ENCODE measurements around the gene GPX5.
"Not testable (repeated sequence)": the region's sequence is repeated elsewhere in the genome, so short reads cannot be mapped to it uniquely, and the experiment has no call there.

GPX5 gene, protein sequence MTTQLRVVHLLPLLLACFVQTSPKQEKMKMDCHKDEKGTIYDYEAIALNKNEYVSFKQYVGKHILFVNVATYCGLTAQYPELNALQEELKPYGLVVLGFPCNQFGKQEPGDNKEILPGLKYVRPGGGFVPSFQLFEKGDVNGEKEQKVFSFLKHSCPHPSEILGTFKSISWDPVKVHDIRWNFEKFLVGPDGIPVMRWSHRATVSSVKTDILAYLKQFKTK

DNA sequence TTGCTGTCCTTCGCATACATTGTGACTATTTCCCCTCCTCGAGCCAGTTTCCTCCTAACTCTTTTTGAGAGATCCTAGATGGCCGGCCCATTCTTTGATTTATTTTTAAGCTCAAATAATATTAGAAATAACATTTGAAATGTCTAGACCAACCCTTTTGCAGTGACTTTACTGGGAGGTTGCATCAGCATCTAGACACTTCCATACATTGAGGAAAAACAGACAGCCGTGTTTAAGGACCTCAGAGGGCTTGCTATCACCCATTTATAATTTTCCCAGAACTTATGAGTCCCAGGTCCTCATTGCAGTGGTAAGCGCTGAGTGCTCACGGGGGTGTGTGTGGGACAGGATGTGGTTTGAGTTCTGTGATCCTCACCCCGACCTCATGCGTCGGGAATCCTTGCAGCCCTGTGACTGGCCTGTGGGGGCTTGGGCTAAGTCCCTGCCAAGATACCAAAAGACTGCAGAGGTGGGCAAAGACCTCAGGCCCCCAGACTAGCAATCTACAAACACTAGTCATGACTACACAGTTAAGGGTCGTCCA, at the start of gene GPX5:
GPX5 (plus strand) TSS at position 386 of the 544 bp plus-strand sequence; CDS start at position 519, 133 bp downstream.
- no peak for DNase-seq

DNA sequence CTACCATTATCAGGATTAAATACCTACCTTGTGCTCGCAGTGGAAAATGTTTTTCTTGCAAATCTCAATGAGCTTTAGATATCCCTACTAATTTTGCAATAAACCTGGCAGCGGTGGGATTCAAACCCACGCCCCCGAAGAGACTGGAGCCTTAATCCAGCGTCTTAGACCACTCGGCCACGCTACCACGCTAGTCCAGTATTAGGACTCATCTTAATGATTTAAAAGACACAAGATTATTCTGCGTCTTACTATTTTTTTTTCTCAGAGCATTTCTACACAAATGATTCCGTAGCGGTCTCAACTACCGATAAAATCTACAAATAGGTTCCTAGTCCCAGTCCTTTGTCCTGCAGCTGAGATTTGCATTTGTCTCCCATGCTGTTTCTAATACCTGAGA, 47.2 kb upstream of the GPX5 start:
- no peak for DNase-seq

DNA sequence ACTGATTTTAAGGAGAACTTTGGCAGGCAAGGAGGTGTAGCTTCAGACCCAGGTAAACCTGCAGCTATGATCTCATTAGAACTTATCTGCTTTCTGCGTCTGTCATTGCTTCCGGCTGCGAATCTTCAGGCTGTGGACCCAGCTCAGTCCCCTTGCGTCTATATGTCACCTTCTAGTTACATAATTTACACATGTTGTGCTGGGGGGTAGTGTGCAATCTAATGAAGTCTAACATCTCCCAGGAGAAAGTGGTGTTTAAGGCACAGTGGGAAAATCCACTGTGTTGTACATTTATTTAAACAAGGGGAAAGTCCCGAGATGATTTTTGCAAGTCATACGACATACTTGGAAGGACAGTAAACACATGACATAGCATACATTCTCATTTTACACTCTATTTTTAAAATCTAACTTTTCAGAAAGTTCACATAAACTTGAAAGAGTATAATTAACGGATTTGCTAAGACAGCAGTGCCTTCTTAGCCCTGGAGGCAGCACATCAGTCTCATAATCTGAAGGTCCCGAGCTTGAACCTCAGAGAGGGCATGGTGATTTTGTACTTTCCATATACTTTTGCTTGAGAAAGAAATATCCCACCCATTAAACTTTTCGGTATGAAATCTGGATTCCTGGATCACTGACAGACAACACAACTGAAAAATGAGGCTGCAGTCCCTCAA, 45.3 kb upstream of the GPX5 start:
- no peak for DNase-seq

DNA sequence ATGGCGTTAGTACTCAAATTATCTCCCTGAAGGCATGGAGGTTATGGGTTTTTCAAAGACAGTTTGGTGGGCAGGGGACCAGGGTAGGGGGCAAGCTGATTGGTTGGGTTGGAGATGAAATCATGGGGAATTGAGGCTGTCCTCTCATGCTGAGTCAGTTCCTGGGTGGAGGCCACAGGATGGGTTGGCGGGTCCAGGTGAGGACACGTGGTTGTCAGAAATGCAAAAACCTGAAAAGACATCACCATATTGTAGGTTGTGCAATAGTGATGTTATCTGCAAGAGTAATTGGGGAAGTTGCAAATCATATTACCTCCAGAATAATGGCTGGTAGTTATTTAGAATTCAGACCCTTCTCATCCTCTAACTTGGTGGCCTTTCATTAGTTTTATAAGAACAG, 40.2 kb upstream of the GPX5 start:
- DNase-seq: no peak

DNA sequence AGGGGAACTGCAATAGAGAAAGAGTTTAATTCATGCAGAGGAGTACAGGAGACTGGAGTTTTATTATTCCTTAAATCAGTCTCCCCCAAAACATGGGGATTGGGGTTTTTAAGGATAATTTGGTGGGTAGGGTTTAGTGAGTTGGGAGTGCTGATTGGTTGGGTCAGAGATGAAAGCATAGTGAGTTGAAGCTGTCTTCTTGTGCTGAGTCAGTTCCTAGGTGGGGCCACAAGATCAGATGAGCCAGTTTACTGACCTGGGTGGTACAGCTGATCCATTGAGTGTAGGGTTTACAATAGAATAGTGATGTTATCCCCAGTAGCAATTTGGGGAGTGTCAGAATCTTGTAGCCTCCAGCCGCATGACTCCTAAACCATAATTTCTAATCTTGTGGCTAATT, 39.1 kb upstream of the GPX5 start:
- no peak for DNase-seq

DNA sequence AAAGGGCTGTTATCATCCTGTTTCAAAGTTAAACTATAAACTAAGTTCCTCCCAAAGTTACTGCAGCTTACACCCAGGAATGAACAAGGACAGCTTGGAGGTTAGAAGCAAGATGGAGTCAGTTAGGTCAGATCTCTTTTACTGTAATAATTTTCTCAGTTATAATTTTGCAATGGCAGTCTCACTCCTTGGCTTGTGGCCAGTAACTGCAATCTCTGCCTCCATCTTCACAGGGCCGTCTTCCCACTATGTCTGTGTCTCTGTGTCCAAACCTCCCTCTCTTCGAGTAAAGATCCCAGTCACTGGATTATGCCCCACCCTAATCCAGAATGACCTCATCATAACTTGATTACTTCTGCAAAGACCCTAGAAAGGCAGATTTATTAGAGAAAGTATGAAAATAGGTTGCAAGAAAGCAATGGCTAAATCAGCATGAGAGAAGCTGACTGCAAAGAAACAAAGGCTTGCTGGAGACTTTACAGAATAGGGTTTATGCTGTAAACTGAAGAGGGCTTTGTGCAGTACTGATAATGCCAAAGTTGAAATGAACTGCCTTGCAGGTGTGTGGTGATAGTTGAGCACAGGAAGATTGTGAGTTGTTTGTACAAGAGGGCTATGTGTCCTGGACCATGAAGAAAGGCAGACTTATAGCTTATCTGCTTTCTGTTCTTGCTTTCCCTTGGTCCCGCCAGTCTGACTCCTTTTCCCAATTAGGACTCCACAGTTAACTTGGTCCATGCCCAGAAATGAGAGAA, 38.5 kb upstream of the GPX5 start:
- DNase-seq: no peak

DNA sequence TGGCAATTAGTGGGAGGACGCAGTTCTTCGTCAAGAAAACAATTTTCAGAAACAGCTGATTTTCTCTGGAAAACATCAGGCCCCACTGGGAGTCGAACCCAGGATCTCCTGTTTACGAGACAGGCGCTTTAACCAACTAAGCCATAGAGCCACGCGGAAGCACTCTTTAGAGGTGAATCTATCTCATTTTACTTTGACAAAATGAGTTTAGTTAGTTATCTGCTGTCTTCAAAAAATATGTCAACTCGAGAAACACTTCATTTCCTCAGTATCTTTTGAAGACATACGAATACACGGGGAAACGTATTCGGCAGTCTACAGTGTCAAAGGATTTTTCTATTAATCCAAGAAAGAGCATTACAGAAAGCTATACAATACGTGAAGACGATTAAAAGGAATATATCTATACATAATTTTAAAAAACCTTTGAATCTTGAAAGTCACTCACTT, 36.7 kb upstream of the GPX5 start:
- no peak for DNase-seq

DNA sequence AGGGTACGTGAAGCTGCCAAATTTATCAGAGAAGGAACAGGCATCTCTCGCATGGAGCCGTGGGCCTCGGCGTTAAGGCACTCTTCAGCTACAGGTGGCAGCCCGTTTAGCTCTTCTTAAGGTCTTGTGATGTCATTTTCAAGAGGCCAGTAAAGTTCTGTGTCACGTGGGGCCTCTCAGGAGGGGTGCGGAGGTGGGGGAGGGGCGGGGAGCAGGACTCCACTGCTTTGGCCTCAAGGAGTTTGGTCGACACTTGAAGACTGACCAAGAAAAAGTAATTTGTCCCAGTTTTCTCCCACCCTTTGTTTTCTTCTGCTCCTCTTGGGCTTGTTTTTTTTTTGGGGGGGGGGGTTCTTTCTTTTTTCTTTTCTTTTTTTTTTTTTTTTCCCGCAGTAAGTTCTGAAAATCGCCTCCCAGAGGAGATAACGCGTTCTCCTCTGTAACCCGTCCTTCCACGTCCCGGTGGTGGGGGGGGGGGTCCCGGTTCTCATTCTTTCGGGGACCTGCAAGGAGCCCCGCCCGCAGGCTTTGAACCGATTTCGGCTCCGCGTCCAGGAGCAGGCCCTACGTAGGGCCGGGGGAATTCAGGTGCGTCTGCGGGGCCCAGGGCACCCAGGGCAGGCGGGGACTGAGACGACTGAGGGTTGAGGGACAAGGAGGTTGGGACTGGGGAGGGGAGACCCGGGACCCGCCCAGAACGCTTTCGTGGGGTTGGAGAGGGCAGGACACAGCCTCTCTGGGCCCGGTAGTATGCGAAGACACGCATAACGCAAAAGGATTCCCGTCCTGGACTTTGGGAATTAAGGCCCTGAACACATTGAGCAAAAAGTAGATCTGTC, 36.1 kb upstream of the GPX5 start:
- peak; percentile 67 for DNase-seq

DNA sequence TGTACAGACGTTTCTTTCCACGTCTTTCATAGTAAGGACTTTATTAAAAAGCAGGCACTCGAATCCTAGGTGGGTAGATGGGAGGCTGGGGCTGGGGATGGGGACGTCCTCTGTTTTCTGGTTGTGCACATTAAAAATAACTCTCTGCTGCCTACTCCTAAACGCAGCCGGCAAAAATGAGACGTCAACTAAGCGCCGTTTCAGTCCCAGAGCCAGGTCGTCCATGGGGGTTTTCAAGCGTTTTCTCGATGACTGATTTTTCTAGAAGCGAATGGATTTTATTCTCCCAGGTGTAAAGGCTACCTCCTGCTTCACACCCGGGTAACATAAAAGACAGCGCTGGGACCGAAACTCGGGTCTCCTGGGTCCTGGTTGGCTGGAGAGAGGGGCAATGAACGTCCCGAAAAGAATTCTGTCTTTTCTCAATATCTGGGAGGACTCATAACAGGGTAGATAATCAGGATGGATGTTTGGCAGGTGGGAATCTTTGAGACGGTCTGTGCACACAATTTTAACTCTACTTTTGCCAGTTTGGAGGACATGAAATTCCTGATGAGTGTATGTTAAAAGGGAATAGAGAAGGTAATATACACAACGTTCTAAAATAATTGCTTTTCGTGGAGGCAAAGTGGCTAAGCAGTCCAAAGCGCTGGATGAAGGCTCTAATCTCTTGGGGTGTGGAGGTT, 35.3 kb upstream of the GPX5 start:
- peak; percentile 61 for DNase-seq

DNA sequence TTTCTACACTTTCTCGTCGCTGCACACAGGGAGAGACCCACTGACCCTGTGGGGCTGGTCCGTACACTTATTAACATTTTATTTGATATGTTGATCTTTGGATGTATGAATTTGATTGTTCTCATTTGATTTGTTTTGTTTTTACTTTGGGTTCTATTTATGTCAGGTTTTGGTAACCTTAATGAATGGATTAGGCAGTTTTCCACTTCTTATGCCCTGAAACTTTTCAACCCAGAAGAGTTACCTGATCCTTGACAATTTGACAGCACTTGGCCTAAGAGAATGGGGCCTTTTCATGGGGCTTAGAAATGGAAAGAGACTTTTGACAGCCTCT, 33.7 kb upstream of the GPX5 start:
- no peak for DNase-seq

DNA sequence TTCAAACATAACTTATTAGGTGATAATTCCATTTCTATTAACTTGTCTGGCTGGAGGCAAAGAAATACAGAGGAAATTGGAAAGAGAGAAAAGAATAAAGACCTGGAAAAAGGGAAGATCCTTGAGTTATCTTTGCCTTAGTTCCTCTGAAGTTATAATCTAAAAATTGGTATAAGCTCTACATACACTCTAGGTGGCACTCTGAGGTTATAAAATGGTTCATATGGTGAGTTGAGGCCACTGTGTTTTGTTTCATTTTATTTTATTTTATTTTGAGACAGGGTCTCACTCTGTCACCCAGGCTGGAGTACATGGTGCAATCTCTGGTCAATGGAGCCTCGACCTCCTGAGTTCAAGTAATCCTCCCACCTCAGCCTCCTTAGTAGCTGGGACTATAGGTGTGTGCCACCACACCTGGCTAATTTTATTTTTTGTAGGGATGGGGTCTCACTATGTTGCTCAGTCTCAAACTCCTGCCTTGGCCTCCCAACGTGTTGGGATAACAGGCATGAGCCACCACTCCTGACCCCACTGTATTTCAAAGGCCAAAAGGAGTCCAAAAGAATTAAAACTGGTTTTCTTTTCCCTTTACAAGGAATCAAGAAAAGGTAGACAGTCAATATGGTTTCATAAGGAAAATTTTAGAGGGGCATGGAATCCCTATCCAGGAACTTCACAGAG, 29.4 kb upstream of the GPX5 start:
- no peak for DNase-seq

DNA sequence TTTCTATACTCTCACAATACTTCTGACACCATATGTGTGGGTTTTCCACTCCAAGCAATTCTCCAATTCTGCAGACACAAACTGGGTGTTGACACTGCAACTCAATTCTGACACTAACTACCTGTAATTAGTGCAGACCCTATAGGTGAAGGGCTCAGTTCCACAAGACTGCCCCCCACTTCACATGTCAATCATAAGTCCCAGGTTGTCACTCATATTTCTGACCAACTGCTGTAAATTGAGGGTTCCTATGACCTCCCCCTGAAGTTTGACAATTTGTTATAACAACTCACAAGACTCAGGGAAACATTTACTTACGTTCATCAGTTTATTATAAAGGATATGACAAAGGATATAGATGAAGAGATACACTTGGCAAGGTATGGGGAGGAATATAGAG, 28.4 kb upstream of the GPX5 start:
- no peak for DNase-seq

DNA sequence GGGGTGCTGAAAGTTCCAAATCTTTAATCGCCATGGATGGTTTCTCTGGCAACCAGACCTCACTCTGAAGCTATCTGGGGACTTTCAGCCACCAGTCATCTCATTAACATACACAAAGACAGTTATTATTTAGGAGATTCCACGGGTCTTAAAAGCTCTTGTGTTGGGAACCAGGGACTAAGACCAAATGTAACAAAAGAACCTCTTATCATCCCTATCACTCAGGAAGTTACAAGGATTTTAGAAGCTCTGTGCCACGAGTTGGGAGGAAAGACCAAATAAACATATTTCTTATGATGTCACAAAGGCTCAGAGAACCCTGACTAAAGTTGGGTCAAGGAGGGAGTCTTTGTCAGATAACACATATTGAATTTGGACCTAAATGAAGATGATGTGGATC, 27.8 kb upstream of the GPX5 start:
- DNase-seq: no peak

DNA sequence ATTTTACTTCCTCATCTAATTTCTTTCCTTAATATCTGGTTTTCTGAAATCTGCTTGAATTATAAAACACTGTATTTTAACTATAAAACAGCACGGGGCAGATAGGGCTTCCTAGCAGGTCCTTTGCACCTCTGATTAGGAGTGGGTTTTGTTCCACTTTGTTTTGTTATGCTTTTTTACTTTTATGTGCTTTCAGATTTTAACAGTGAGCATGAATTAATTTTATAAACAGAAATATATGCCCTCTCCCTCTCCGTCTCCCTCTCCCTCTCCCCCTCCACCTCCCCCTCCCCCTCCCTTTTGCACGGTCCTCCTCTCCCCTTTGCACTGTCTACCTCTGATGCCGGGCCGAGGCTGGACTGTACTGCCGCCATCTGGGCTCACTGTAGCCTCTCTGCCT, 24.4 kb upstream of the GPX5 start:
- DNase-seq: no peak

DNA sequence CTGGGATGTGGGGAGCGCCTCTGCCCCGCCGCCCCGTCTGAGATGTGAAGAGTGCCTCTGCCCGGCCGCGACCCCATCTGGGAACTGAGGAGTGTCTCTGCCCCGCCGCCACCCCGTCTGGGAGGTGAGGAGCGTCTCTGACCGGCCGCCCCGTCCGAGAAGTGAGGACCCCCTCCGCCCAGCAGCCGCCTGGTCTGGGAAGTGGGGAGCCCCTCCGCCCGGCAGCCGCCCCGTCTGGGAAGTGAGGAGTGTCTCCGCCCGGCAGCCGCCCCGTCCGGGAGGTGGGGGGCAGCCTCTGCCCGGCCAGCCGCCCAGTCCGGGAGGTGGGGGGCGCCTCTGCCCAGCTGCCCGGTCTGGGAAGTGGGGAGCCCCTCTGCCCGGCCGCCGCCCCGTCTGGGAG, 23.5 kb upstream of the GPX5 start:
- not testable (repeated sequence) for DNase-seq

DNA sequence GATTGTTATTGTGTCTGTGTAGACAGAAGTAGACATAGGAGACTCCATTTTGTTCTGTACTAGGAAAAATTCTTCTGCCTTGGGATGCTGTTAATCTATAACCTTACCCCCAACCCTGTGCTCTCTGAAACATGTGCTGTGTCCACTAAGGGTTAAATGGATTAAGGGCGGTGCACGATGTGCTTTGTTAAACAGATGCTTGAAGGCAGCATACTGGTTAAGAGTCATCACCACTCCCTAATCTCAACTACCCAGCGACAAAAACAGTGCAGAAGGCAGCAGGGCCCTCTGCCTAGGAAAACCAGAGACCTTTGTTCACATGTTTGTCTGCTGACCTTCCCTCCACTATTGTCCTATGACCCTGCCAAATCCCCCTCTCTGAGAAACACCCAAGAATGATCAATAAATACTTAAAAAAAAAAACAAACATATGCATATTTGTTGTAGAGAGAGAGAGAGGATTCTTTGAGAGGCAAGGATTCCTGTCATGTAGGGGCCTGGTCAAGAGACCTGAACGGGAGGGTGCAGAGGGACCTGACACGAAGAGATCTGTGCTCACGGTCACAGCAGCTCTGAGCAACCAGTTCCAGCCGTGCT, 22.9 kb upstream of the GPX5 start:
- DNase-seq: not testable (repeated sequence)

DNA sequence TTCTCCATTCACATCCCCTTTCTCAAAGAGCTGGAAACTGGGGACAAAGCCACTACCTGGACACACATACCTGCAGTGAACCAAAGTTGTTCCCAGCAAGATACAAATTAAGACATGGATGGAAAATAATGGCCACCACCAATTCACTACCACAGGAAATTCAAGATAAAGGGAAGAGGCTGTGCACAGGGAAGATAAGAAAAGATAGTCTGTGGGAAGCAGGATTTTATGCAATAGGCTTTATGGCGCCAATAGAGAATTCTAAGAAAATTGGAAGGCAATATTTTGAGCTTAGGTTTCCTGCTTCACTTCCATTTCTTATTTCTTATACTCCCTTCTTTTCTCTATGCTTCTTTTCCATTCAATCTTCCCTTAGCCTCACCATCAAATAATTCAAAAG, 19.9 kb upstream of the GPX5 start:
- no peak for DNase-seq

DNA sequence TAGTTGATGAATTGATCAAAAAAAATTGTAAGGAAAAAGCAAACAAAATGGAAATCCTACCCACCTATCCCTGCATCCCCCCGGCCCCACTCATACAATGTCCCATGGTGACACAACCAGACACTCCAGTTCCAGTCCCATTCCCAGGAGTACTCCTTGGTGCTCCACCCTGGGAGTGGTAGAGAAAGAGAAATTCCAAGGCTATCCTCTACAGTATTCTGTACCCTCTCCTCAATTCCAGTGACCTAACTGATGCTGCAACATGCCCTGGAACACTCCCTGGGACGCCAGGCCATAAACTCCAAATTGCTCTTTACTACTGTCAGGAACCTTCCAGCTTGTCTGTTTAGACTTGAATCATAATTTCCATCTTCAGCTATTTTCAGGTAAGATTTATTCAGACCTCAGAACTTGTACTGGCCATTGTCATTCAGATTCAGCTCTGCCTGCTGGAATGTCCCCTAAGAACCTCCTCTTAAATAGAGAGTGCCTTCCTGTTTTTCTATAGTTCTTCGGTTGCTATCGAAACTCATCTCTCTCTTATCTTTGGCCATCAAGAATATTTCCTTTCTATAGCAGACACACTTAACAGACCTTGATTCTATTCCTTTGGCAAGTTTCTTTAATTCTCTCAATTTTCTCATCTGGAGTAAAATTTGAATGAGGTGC, 18.7 kb upstream of the GPX5 start:
- no peak for DNase-seq

DNA sequence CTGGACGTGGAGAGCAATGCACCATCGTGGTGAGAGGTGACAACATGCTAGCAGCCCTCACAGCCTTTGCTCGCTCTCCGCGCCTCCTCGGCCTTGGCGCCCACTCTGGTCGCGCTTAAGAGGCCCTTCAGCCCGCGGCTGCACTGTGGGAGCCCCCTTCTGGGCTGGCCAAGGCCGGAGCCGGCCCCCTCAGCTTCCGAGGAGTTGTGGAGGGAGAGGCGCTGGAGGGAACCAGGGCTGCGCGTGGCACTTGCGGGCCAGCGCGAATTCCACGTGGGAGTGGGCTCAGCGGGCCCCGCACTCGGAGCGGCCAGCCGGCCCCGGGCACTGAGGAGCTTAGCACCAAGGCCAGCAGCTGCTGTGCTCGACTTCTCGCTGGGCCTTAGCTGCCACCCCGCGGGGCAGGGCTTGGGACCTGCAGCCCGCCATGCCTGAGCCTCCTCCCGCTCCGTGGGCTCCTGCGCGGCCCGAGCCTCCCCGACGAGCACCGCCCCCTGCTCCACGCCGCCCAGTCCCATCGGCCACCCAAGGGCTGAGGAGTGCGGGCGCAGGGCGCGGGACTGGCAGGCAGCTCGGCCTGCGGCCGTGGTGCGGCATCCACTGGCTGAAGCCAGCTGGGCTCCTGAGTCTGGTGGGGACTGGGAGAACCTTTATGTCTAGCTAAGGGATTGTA, 13.9 kb upstream of the GPX5 start:
- no peak for DNase-seq

DNA sequence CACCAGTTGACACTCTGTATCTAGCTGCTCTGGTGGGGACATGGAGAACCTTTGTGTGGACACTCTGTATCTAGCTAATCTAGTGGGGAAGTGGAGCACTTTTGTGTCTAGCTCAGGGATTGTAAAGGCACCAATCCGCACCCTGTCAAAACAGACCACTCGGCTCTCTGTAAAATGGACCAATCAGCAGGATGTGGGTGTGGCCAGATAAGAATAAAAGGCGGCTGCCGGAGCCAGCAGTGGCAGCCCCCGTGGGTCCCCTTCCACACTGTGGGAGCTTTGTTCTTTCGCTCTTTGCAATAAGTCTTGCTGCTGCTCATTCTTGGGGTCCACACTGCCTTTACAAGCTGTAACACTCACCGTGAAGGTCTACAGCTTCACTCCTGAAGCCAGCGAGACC, 13.3 kb upstream of the GPX5 start:
- not testable (repeated sequence) for DNase-seq

Measured in right forelimb (tissue), 1 donor.